Skeletal muscle cell (primary cell): ENCODE results near the gene TMEM35B.
"Not testable (repeated sequence)": the region's sequence is repeated elsewhere in the genome, so short reads cannot be mapped to it uniquely, and the experiment has no call there.

Experiments
- DNase-seq: peaks from one replicate; pipeline ENCODE4 v3.0.0-alpha.2; 2010; ENCODE audit warnings: low read depth
- H3K4me3 ChIP-seq: 2 replicates; pipeline ENCODE4 v1.5.1; 2011; ENCODE audit warnings: low read depth, mild to moderate bottlenecking, control low read depth, low read length, moderate library complexity

Gene TMEM35B

GRCh38 chr1:34984793-34985608 is at the start of gene TMEM35B:
TMEM35B (minus strand) TSS chr1:34985347; CDS start chr1:34985305, 42 bp downstream.
- DNase-seq: no peak
- H3K4me3 ChIP-seq: peak within 1 kb of the TSS; percentile 68

GRCh38 chr1:35033346-35033745 is 48.2 kb upstream of the TMEM35B start:
- H3K4me3 ChIP-seq: no peak overlapping the region
- no peak for DNase-seq

- no peak for DNase-seq
- H3K4me3 ChIP-seq: peak overlapping the region; percentile 88
These were observed 47.2 kb upstream of the TMEM35B start for GRCh38 chr1:35032384-35032739.

- DNase-seq: no peak
- H3K4me3 ChIP-seq: peak overlapping the region; percentile 88
These were observed 45.8 kb upstream of the TMEM35B start for GRCh38 chr1:35030756-35031446.

GRCh38 chr1:35030338-35030737 is 45.2 kb upstream of the TMEM35B start:
- peak overlapping the region; percentile 88 for H3K4me3 ChIP-seq
- DNase-seq: no peak

GRCh38 chr1:35029761-35030160 is 44.6 kb upstream of the TMEM35B start:
- peak overlapping the region; percentile 9 for H3K4me3 ChIP-seq
- no peak for DNase-seq

- no peak overlapping the region for H3K4me3 ChIP-seq
- DNase-seq: no peak
These were observed 31.3 kb upstream of the TMEM35B start for GRCh38 chr1:35016406-35016805.

- DNase-seq: no peak
These were observed 29.3 kb upstream of the TMEM35B start for GRCh38 chr1:35014486-35014885.

GRCh38 chr1:35005711-35006110 is 20.6 kb upstream of the TMEM35B start:
- DNase-seq: no peak
- H3K4me3 ChIP-seq: no peak overlapping the region

More at GRCh38 chr1:35014486-35014885, 29.3 kb upstream of the TMEM35B start:
- H3K4me3 ChIP-seq: no peak overlapping the region

GRCh38 chr1:35001743-35002142 is 16.6 kb upstream of the TMEM35B start:
- H3K4me3 ChIP-seq: no peak overlapping the region
- DNase-seq: no peak

- no peak for DNase-seq
- H3K4me3 ChIP-seq: no peak overlapping the region
These were observed 9.7 kb upstream of the TMEM35B start for GRCh38 chr1:34994878-34995277.

- DNase-seq: no peak
- no peak overlapping the region for H3K4me3 ChIP-seq
These were observed 3.4 kb upstream of the TMEM35B start for GRCh38 chr1:34988581-34988980.

GRCh38 chr1:34988147-34988546 is 3.0 kb upstream of the TMEM35B start:
- DNase-seq: no peak
- H3K4me3 ChIP-seq: no peak overlapping the region

- no peak for DNase-seq
- no peak overlapping the region for H3K4me3 ChIP-seq
These were observed 1.9 kb upstream of the TMEM35B start for GRCh38 chr1:34987018-34987417.

GRCh38 chr1:34985609-34985904 is 410 bp upstream of the TMEM35B start:
- peak overlapping the region; percentile 68 for H3K4me3 ChIP-seq
- not testable (repeated sequence) for DNase-seq

GRCh38 chr1:34984435-34984792 is 733 bp downstream of the TMEM35B start:
- DNase-seq: no peak
- H3K4me3 ChIP-seq: peak overlapping the region; percentile 68

- DNase-seq: no peak
- peak overlapping the region; percentile 68 for H3K4me3 ChIP-seq
These were observed 1.3 kb downstream of the TMEM35B start for GRCh38 chr1:34983700-34984355.

- DNase-seq: no peak
- H3K4me3 ChIP-seq: no peak overlapping the region
These were observed 2.2 kb downstream of the TMEM35B start for GRCh38 chr1:34982820-34983376.

GRCh38 chr1:34980715-34981114 is 4.4 kb downstream of the TMEM35B start:
- no peak overlapping the region for H3K4me3 ChIP-seq
- no peak for DNase-seq

- DNase-seq: no peak
- H3K4me3 ChIP-seq: no peak overlapping the region
These were observed 6.2 kb downstream of the TMEM35B start for GRCh38 chr1:34978921-34979320.
